SK-N-SH (cell line): Measurements from ENCODE around the gene GP1BA. TPM values are rescaled to one million over a fixed set of nuclear protein-coding genes. Genes with fewer than 3 reads are reported as not detected.

Experiments used
- CTCF ChIA-PET: fragments of 300-600, 350-600 bp; formaldehyde crosslinking; extraction: SDS; loops from one replicate; lab custom pipeline; 2021; lab: Yijun Ruan, JAX
- POLR2A ChIA-PET: fragments of 350-600 bp; sonication (Branson Sonifier 250); formaldehyde crosslinking; extraction: SDS; loops from one replicate; lab custom pipeline; 2020; ENCODE audit warnings: antibody characterized with exemption, inconsistent platforms; lab: Yijun Ruan, JAX
- DNase-seq: peaks from one replicate; pipeline ENCODE4 v3.0.0; 2012
- H2AFZ ChIP-seq: fragments of 200-600 bp; sonication (generic); 2 replicates; pipeline ENCODE4 v1.8.1; 2016; ENCODE audit warnings: antibody characterized with exemption, mild to moderate bottlenecking, low read depth
- H3F3A ChIP-seq: fragments of 200-600 bp; sonication (generic); replicated peaks from 2 replicates; pipeline ENCODE3; 2016; ENCODE audit warnings: antibody characterized with exemption, mild to moderate bottlenecking; ENCODE audit not compliant: insufficient read depth
- H3K27ac ChIP-seq, 2 experiments: fragments of 200-500 bp in 1 of 2; fragments of 200-600 bp in 1 of 2; sonication (Bioruptor generic) in 1 of 2; sonication (generic), shearing (Covaris generic) in 1 of 2; 2 replicates each; pipeline versions ENCODE4 v1.5.1 to v1.6.1; 2014 to 2016; ENCODE audit warnings: low read depth in 2 of 2, inconsistent platforms in 1 of 2, low read length in 1 of 2, mild to moderate bottlenecking in 1 of 2, mixed read lengths in 1 of 2
- H3K27me3 ChIP-seq: fragments of 200-600 bp; sonication (generic), shearing (Covaris generic); 2 replicates; pipeline ENCODE4 v1.6.1; 2016; ENCODE audit warnings: mixed run types; ENCODE audit not compliant: insufficient read depth
- H3K36me3 ChIP-seq, 2 experiments: fragments of 200-500 bp in 1 of 2; fragments of 200-600 bp in 1 of 2; sonication (Bioruptor generic) in 1 of 2; sonication (generic) in 1 of 2; replicated peaks in 1 of 2; 2 replicates each; pipeline versions ENCODE3 to v1.5.1; 2014 to 2016; ENCODE audit warnings: low read length in 1 of 2, mild to moderate bottlenecking in 1 of 2; ENCODE audit not compliant: insufficient read depth in 2 of 2, control insufficient read depth in 1 of 2
- H3K4me1 ChIP-seq, 2 experiments: fragments of 200-500 bp in 1 of 2; fragments of 200-600 bp in 1 of 2; sonication (Bioruptor generic) in 1 of 2; sonication (generic), shearing (Covaris generic) in 1 of 2; 2 replicates each; pipeline versions ENCODE4 v1.5.1 to v1.6.1; 2014 to 2016; ENCODE audit warnings: low read depth in 1 of 2, low read length in 1 of 2, mixed run types in 1 of 2; ENCODE audit not compliant: insufficient read depth in 2 of 2, control insufficient read depth in 1 of 2
- H3K4me2 ChIP-seq: fragments of 200-600 bp; sonication (generic), shearing (Covaris generic); 2 replicates; pipeline ENCODE4 v1.6.1; 2017; ENCODE audit warnings: mixed run types
- H3K4me3 ChIP-seq, 2 experiments: fragments of 200-500 bp in 1 of 2; fragments of 200-600 bp in 1 of 2; sonication (Bioruptor generic) in 1 of 2; sonication (generic), shearing (Covaris generic) in 1 of 2; 2 replicates each; pipeline versions ENCODE4 v1.5.1 to v1.8.1; 2014 to 2016; ENCODE audit warnings: low read depth in 2 of 2, inconsistent platforms in 1 of 2, low read length in 1 of 2, mild to moderate bottlenecking in 1 of 2, mixed read lengths in 1 of 2, moderate library complexity in 1 of 2
- H3K79me2 ChIP-seq: fragments of 200-600 bp; sonication (generic); 2 replicates; pipeline ENCODE4 v1.8.1; 2017; ENCODE audit warnings: mild to moderate bottlenecking; ENCODE audit not compliant: insufficient read depth
- H3K9ac ChIP-seq: fragments of 200-600 bp; sonication (generic); 2 replicates; pipeline ENCODE4 v1.6.1; 2017; ENCODE audit warnings: mixed run types
- H3K9me2 ChIP-seq: fragments of 200-600 bp; sonication (generic); 2 replicates; pipeline ENCODE4 v1.6.1; 2017; ENCODE audit warnings: mixed run types
- H3K9me3 ChIP-seq: fragments of 200-600 bp; sonication (generic); 2 replicates; pipeline ENCODE4 v1.6.1; 2017; ENCODE audit warnings: mixed run types, mild to moderate bottlenecking, moderate library complexity
- H4K20me1 ChIP-seq: fragments of 200-600 bp; sonication (generic); 2 replicates; pipeline ENCODE4 v1.6.1; 2017; ENCODE audit warnings: mild to moderate bottlenecking, mixed run types; ENCODE audit not compliant: insufficient read depth
- CHD2 ChIP-seq: fragments of 150-350 bp; IDR thresholded peaks from 2 replicates; pipeline ENCODE4 v1.6.1; 2018; ENCODE audit warnings: low read length; ENCODE audit not compliant: partially characterized antibody
- FOSL2 ChIP-seq: IDR thresholded peaks from 2 replicates; pipeline ENCODE4 v1.4.0; 2012; ENCODE audit warnings: low read depth, mild to moderate bottlenecking, moderate library complexity, borderline replicate concordance
- FOXJ3 ChIP-seq: sonication (generic); formaldehyde crosslinking; IDR thresholded peaks from 2 replicates; pipeline ENCODE4 v1.5.1; 2020; ENCODE audit warnings: mild to moderate bottlenecking, missing genetic modification reagents
- JUND ChIP-seq: IDR thresholded peaks from 2 replicates; pipeline ENCODE4 v1.4.0; 2012
- MEF2A ChIP-seq: IDR thresholded peaks from 2 replicates; pipeline ENCODE4 v1.4.0; 2012; ENCODE audit warnings: low read depth, borderline replicate concordance
- NRF1 ChIP-seq: IDR thresholded peaks from 2 replicates; pipeline ENCODE4 v1.6.1; 2012; ENCODE audit warnings: low read depth, mild to moderate bottlenecking, low read length
- RAD21 ChIP-seq: IDR thresholded peaks from 2 replicates; pipeline ENCODE4 v1.6.1; 2012; ENCODE audit warnings: mild to moderate bottlenecking, low read length
- RCOR1 ChIP-seq: fragments of 150-350 bp; IDR thresholded peaks from 2 replicates; pipeline ENCODE4 v1.6.1; 2017; ENCODE audit warnings: antibody characterized with exemption, low read length
- TAF1 ChIP-seq: IDR thresholded peaks from 2 replicates; pipeline ENCODE4 v1.6.1; 2012; ENCODE audit warnings: low read depth, mild to moderate bottlenecking, low read length, moderate library complexity, borderline replicate concordance
- TEAD4 ChIP-seq: IDR thresholded peaks from 2 replicates; pipeline ENCODE4 v1.4.0; 2012; ENCODE audit warnings: mild to moderate bottlenecking, borderline replicate concordance; ENCODE audit not compliant: insufficient read depth
- USF1 ChIP-seq: IDR thresholded peaks from 2 replicates; pipeline ENCODE4 v1.4.0; 2012; ENCODE audit warnings: low read depth, borderline replicate concordance
- USF2 ChIP-seq: fragments of 150-350 bp; IDR thresholded peaks from 2 replicates; pipeline ENCODE4 v1.6.1; 2017; ENCODE audit warnings: antibody characterized with exemption, low read length, low read depth, borderline replicate concordance
- WGBS: methylation state at CpG from one replicate; pipeline ENCODE4 v1.1.6; 2017; ENCODE audit warnings: low lambda C conversion rate; 5-methylcytosine and 5-hydroxymethylcytosine counted together
- polyA plus RNA-seq, 3 experiments: library from polyadenylated mRNA; depleted of rRNA; stranded (reverse); fragments of >200 nt; gene quantifications; 2 replicates each; pipeline ENCODE4 v1.2.3, GENCODE V29; 2012

Gene GP1BA
- polyA plus RNA-seq, 1 of the 3 experiments (the other 2 are of a cell fraction): not detected

- TF ChIP-seq RCOR1 (no peak), NRF1 (no peak), RAD21 (no peak), FOSL2 (no peak), TEAD4 (no peak), MEF2A (no peak), JUND (no peak)
- TF ChIP-seq, all 33 proteins: peak for 0
Observed at GRCh38 chr17:4900231-4901107, 31.6 kb upstream of the GP1BA start (continued).

DNA sequence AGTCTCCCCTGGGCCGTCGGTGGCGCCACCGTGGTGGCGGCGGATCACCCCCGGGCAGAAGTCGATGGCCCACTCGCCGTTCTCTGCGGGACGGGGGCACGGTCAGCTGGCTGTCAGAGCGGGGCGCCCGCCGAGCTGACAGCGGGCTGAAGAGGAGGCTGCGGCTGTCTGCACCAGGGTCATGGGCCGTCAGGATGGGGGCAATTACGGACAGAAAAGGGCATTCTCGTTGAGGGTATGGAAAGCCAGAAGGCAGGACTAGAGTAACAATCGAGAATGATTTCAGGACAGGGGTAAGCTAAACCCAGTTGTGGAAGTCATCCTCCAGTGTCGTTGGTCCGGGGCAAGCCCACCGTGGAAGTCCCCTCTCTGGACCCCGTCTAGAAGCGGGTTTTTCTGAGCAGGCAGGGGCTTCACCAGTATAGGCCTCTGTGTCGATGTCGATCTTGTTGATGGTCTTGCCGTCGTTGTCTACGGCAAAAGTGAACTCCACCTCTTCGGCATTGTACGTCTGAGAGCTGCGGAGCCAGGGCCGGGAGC, 30.9 kb upstream of the GP1BA start:
- Histone ChIP-seq H3K36me3 (peaks cover 0 to 21% of the 10 kb centered on the region in 2 experiments), H3K27ac (no peak overlapping the region)

More for the DNA sequence above, 30.9 kb upstream of the GP1BA start:
- Histone ChIP-seq H2AFZ (no peak overlapping the region), H3K27me3 (no peaks in the 10 kb centered on the region), H3K4me1 (peaks cover 0 to 10% of the 10 kb centered on the region in 2 experiments; a peak in 1 of 4 replicates), H3K9me3 (no peaks in the 10 kb centered on the region), H3K9ac (no peak overlapping the region), H3K9me2 (no peaks in the 10 kb centered on the region), H3F3A (no peaks in the 10 kb centered on the region), H4K20me1 (no peaks in the 10 kb centered on the region), H3K79me2 (no peaks in the 10 kb centered on the region), H3K4me3 (no peak overlapping the region), H3K4me2 (no peak overlapping the region)
- no peak for DNase-seq
- WGBS: 98% methylated on average over 30 of the region's 37 CpGs
- no peak for TF ChIP-seq RCOR1
- no peak for TF ChIP-seq FOXJ3
- no peak for TF ChIP-seq USF2
- TF ChIP-seq USF1: no peak
- TF ChIP-seq CHD2: no peak
- TF ChIP-seq TAF1: no peak
- no peak for TF ChIP-seq TEAD4
- ChIA-PET CTCF (interaction anchor here (1.3 to 6.5 kb wide), 3 partner anchors 11 to 113 kb away, joined by 5 to 47 read pairs (median 45); partner anchors contain the start of genes GLTPD2 and VMO1), POLR2A (no interaction called here)
